Measurements from ENCODE around the gene CEP170B. TPM values are rescaled to one million over a fixed set of nuclear protein-coding genes. Genes with fewer than 3 reads are reported as not detected.
"Not testable (repeated sequence)": the region's sequence is repeated elsewhere in the genome, so short reads cannot be mapped to it uniquely, and the experiment has no call there.

CEP170B gene
- total RNA-seq, 2 experiments from 2014 or later = 5.2 to 5.3 TPM

DNA sequence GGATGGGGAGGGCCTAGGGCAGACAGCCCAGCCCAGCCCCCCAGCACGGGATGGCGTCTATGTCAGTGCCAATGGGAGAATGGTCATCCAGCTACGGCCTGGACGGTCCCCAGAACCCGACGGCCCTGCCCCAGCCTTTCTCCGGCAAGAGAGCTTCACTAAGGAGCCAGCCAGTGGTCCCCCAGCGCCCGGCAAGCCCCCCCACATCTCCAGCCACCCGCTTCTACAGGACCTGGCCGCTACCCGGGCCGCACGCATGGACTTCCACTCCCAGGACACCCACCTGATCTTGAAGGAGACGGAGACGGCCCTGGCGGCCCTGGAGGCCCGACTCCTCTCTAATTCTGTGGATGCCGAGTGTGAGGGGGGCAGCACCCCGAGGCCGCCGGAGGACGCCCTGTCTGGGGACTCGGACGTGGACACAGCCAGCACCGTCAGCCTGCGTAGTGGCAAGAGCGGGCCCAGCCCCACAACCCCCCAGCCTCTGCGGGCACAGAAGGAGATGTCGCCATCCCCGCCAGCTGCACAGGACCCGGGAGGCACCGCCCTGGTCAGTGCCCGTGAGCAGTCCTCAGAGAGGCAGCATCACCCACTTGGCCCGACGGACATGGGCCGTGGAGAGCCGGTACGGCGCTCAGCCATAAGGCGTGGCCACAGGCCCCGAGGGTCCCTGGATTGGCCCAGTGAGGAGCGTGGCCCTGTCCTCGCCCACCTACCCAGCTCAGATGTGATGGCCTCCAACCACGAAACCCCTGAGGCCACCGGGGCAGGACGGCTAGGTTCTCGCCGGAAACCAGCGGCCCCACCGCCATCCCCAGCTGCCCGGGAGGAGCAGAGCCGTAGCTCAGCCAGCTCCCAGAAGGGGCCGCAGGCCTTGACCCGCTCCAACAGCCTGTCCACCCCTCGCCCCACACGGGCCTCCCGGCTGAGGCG is 21.9 kb downstream of the CEP170B start:
- CTCF ChIA-PET = interaction anchor here (1.6 kb wide), 1 partner anchor 10 kb away, joined by 5 read pairs; no protein-coding TSS in a partner anchor
- DNase-seq = no peak
- Mint-ChIP-seq H3K36me3 (no peaks in the 10 kb centered on the region), H3K4me1 (ENCODE audit: low read depth) (no peaks in the 10 kb centered on the region), H3K27ac (no peak overlapping the region), H3K4me3 (no peak overlapping the region), H3K9me3 (no peaks in the 10 kb centered on the region), H3K27me3 (no peaks in the 10 kb centered on the region)
- POLR2A ChIA-PET = no interaction called here
- intact Hi-C loops (cut with micrococcal nuclease) = no loop called here

DNA sequence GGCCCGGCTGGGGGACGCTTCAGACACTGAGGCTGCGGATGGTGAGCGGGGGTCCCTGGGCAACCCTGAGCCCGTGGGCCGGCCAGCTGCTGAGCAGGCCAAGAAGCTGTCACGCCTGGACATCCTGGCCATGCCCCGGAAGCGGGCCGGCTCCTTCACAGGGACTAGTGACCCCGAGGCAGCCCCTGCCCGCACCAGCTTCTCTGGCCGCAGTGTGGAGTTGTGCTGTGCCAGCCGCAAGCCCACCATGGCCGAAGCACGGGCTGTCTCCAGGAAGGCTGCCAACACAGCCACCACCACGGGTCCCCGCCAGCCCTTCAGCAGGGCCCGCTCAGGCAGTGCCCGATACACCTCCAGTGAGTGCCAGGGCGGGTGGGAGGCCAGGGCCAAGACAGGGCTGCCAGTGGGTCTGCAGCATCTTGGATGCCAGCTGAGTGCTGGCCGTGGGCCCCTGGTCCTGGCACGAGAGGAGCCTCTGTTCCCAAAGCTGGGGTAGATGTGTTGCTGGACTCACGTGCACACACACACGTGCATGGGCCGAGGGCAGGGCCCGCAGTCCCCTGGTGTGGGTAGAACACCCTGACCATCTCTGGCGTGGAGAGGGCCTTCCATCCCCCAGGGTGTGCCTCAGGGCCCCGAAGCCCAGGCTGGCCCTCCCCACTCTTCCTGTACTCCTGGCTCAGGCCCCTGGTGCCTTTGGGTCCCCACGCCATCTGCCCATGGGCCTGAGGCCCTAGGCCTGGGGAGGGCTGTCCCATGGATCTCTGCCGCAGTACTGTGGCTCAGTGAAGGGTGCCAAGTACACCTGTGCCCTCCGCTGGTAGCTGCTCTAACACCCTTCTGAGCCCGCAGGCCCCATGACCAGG is 22.8 kb downstream of the CEP170B start:
- H3K4me3 Mint-ChIP-seq = no peak overlapping the region
- ChIA-PET CTCF (interaction anchor here (1.6 kb wide), 1 partner anchor 9 kb away, joined by 5 read pairs; no protein-coding TSS in a partner anchor), POLR2A (interaction anchor here (0.5 kb wide), 1 partner anchor 17 kb away, joined by 3 read pairs; no protein-coding TSS in a partner anchor)
- no peaks in the 10 kb centered on the region for H3K36me3 Mint-ChIP-seq
- intact Hi-C loops (cut with micrococcal nuclease) = no loop called here
- no peaks in the 10 kb centered on the region for H3K9me3 Mint-ChIP-seq
- H3K27me3 Mint-ChIP-seq = no peaks in the 10 kb centered on the region
- H3K27ac Mint-ChIP-seq = no peak overlapping the region
- DNase-seq = no peak
- H3K4me1 Mint-ChIP-seq (ENCODE audit: low read depth) = no peaks in the 10 kb centered on the region

- Mint-ChIP-seq H3K4me1 (ENCODE audit: low read depth) (no peaks in the 10 kb centered on the region), H3K27me3 (no peaks in the 10 kb centered on the region), H3K27ac (no peak overlapping the region), H3K36me3 (no peaks in the 10 kb centered on the region), H3K4me3 (no peak overlapping the region), H3K9me3 (no peaks in the 10 kb centered on the region)
- no peak for DNase-seq
- CTCF ChIA-PET = no interaction called here
- intact Hi-C loops (cut with micrococcal nuclease) = no loop called here
- POLR2A ChIA-PET = interaction anchor here (0.5 kb wide), 1 partner anchor 17 kb away, joined by 3 read pairs; no protein-coding TSS in a partner anchor
Measured at GRCh38 chr14:104888489-104889374, 23.7 kb downstream of the CEP170B start.

GRCh38 chr14:104889375-104889757 is 24.3 kb downstream of the CEP170B start:
- Mint-ChIP-seq H3K27me3 (no peaks in the 10 kb centered on the region), H3K4me3 (no peak overlapping the region), H3K9me3 (no peaks in the 10 kb centered on the region), H3K27ac (no peak overlapping the region), H3K4me1 (ENCODE audit: low read depth) (no peaks in the 10 kb centered on the region), H3K36me3 (no peaks in the 10 kb centered on the region)
- intact Hi-C loops (cut with micrococcal nuclease) = no loop called here
- no peak for DNase-seq
- ChIA-PET POLR2A (no interaction called here), CTCF (no interaction called here)

DNA sequence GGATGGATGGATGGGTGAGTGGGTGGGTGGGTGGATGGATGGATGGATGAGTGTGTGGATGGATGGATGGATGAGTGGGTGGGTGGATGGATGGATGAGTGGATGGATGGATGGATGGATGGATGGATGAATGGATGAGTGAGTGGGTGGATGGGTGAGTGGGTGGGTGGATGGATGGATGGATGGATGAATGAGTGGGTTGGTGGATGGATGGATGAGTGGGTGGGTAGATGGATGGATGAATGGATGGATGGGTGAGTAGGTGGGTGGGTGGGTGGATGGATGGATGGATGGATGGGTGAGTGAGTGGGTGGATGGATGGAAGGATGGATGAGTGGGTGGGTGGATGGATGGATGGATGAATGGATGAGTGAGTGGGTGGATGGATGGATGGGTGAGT is 25.2 kb downstream of the CEP170B start:
- H3K4me3 Mint-ChIP-seq; intact Hi-C loops (cut with micrococcal nuclease): not testable (repeated sequence)

GRCh38 chr14:104891121-104891551 is 26.1 kb downstream of the CEP170B start:
- Mint-ChIP-seq H3K36me3 (no peaks in the 10 kb centered on the region), H3K27me3 (no peaks in the 10 kb centered on the region), H3K4me1 (ENCODE audit: low read depth) (no peaks in the 10 kb centered on the region), H3K27ac (no peak overlapping the region), H3K9me3 (no peaks in the 10 kb centered on the region), H3K4me3 (no peak overlapping the region)
- intact Hi-C loops (cut with micrococcal nuclease) = no loop called here
- POLR2A ChIA-PET = no interaction called here
- no peak for DNase-seq
- CTCF ChIA-PET = no interaction called here

More for the DNA sequence above, 25.2 kb downstream of the CEP170B start:
- H3K27ac Mint-ChIP-seq; H3K36me3 Mint-ChIP-seq; H3K9me3 Mint-ChIP-seq; DNase-seq; H3K27me3 Mint-ChIP-seq; CTCF ChIA-PET; H3K4me1 Mint-ChIP-seq (ENCODE audit: low read depth); POLR2A ChIA-PET: not testable (repeated sequence)

DNA sequence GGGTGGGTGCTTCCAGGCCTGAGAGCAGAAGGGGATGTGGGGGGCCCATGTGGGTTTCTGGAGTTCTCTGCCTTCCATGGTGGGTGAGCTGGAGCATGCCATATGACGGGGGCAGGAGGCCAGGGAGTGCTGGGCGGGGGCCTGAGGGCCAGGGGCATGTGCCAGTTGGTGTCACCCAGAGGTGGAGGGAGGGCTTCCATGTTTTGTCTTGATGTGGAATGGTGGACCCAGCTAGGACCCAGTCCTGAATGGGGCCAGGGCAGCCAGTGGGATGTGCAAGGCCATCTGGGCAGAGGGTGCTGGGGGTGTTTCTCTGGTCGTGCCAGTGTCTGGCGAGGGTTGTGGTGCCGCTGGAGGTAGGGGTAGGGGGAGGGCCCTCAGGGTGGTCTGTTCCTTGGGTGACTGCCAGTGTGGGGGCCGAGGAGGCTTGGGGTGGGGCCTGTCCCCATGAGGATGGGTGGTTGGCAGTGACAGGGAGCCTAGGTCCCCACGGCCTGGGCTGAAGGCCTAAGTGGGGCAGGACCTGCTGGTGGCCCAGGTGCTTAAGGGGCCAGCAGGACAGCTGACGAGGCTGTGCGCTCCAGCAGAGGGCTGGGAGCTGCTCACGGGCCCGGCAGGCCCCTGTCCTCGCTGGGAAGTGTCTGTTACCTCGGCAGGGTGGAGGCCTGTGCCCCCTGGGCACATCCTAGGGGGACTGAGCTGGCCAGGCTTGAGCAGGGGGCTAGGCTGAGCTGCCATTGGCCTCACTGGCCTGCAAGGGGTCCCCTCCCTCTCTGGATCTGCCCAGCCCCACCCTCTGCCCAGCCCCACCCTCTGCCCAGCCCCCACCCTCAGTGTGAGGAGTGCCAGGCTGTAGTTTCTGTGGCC is 26.8 kb downstream of the CEP170B start:
- CTCF ChIA-PET = no interaction called here
- Mint-ChIP-seq H3K9me3 (no peaks in the 10 kb centered on the region), H3K4me3 (no peak overlapping the region), H3K27me3 (no peaks in the 10 kb centered on the region), H3K27ac (no peak overlapping the region), H3K36me3 (no peaks in the 10 kb centered on the region), H3K4me1 (ENCODE audit: low read depth) (peaks cover 4% of the 10 kb centered on the region)
- intact Hi-C loops (cut with micrococcal nuclease) = no loop called here
- DNase-seq = no peak
- POLR2A ChIA-PET = no interaction called here

GRCh38 chr14:104892531-104893434 is 27.7 kb downstream of the CEP170B start:
- peaks cover 4% of the 10 kb centered on the region for H3K4me1 Mint-ChIP-seq (ENCODE audit: low read depth)
- no peak for DNase-seq
- CTCF ChIA-PET = no interaction called here
- H3K27me3 Mint-ChIP-seq = no peaks in the 10 kb centered on the region
- H3K36me3 Mint-ChIP-seq = no peaks in the 10 kb centered on the region
- no peak overlapping the region for H3K27ac Mint-ChIP-seq
- POLR2A ChIA-PET = no interaction called here
- intact Hi-C loops (cut with micrococcal nuclease) = no loop called here
- H3K9me3 Mint-ChIP-seq = no peaks in the 10 kb centered on the region
- no peak overlapping the region for H3K4me3 Mint-ChIP-seq

DNA sequence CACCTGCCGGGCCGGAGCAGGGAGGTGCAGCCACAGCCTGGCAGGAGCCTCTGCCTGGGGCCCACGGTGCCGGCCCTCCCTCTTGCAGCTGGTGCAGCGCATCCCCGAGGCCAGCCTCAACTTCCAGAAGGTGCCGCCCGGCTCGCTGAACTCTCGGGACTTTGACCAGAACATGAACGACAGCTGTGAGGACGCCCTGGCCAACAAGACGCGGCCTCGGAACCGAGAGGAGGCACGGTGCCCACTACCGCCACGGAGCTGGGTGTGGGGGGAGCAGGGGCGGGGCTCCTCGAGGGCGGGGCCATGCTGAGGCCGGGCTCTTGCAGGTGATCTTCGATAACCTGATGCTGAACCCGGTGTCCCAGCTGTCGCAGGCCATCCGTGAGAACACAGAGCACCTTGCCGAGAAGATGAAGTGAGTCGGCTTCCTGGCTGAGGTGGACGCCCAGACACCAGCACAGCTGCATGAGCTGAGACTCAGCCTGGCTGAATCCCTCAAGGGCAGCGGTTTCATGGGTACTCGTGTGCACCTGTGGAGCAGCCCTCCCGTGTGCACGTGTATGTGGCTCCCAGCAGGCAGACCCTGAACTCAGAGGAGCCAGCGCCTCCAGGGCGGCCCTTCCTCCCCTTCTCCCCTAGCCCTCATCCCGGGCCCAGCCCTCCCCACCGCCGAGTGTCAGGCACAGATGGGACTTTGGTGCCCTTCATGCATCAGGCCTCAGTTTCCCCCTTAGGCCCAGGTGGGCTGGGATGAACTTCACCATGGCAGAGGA is 28.6 kb downstream of the CEP170B start:
- Mint-ChIP-seq H3K36me3 (no peaks in the 10 kb centered on the region), H3K4me1 (ENCODE audit: low read depth) (peaks cover 4% of the 10 kb centered on the region), H3K27ac (no peak overlapping the region), H3K4me3 (no peak overlapping the region), H3K9me3 (no peaks in the 10 kb centered on the region), H3K27me3 (peaks cover 1% of the 10 kb centered on the region)
- intact Hi-C loops (cut with micrococcal nuclease) = no loop called here
- CTCF ChIA-PET = interaction anchor here (0.6 to 0.7 kb wide), 3 partner anchors 22 to 182 kb away, joined by 3 to 6 read pairs (median 3); no protein-coding TSS in a partner anchor
- DNase-seq = no peak
- POLR2A ChIA-PET = no interaction called here
